ENCODE results near the gene MYO3B.

The MYO3B gene

DNA sequence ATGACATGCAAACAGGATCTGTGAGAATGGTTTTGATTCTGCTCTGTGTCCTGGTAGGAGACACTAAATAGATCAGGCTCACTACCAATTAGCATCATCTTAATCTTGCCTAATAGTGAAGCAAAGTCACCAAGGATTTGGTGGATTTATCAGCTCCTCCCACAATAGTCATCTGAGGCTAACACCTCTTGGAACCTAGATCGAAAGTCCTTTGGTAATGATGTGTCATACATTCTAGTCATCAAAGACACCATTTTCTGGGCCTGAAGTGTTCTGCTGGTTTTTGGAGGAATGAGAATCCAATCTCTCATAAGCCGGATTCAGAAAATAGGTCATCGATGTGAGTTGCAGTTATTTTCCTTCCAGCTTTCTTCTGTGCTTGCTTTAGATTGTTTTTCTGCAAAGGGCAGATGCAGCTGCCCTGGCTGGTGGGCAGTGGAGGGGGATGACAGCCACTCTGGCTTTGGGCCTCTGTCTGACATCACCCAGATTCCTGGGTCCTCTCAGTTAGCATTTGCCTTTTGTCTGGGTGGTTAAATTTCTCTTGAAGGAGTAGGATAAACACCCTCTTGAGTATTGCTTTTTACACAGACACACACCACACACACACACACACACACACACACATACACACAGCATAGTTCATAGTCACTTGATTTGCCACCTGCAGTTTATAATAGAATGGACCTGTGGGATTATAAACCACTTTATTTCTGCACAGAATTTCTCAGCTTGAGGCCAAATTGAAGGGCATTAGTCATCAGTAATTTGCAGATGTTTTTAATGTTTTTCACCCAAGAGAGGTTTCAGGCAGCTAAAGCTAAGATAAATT is at the start of gene MYO3B:
MYO3B (plus strand) TSS at position 198 of the 832 bp plus-strand sequence; CDS start at position 339, 141 bp downstream.
- DNase-seq, result peak in 20 of 56 donors; percentile 3 to 44 (median 13)

- no peak for DNase-seq
These were observed 38.5 kb upstream of the MYO3B start for GRCh38 chr2:170139276-170139967.

GRCh38 chr2:170140561-170140960 is 37.4 kb upstream of the MYO3B start:
- no peak for DNase-seq

DNA sequence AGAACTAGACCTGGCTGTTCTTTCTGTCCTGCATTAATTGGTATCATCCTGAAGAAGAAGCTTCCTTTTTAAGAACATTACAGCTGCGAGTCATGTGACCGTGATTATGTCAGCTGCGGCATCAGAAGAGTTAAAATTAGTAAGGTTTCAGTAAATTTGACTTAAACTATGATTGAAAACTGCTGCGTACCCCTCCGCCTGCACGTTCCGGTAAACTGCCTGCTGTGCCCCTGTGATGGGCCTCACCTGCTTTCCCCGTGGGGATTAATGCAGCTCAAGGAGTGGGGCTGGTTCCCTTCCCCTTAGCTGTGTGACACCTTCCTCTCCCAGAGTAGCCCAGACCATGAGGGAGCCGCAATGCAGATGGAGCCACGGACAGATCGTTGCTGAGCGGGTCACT is 36.1 kb upstream of the MYO3B start:
- no peak for DNase-seq

GRCh38 chr2:170142502-170142901 is 35.4 kb upstream of the MYO3B start:
- no peak for DNase-seq

GRCh38 chr2:170143045-170143717 is 34.8 kb upstream of the MYO3B start:
- DNase-seq, result no peak

DNA sequence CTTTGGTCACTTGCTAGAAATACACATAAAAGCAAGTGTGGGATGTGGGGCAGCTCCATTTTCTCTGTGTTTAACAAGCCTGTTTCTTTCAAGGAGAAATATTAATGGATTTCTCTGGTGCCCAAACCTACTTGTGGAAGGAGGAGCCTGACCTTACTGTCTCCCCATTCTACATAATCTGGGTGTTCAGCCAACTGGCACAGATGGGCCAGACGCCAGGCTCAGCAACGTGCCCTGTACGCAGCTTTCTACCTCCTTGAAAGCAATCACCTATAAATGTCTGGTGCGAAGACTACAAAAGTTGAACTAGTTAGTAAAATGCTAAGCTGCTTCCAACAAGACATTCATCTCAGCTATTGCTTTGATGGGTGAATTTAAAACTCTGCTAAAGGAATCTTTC is 33.2 kb upstream of the MYO3B start:
- no peak for DNase-seq

DNA sequence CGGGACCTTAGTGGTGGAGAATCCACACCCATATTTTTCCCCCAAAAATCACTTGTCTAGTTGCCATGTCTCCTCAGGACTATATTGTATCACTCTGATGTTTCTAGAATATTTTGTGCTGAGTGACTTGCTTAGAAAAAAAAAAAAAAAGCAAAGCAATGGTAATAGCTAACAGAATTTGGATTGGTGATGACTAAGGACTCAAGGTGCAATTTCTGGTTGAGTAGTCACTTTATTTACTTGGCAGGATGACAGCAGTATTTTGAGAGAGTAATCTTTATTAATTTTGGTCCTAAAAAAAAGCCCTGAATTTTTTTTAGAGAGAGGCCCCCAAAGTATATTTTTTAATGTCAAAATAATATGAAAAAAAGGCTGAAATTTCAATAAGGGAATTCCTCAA is 32.8 kb upstream of the MYO3B start:
- no peak for DNase-seq

- peak in 1 of 56 donors; percentile 11 for DNase-seq
These were observed 32.1 kb upstream of the MYO3B start for GRCh38 chr2:170145675-170146432.

GRCh38 chr2:170146784-170147183 is 31.2 kb upstream of the MYO3B start:
- DNase-seq, result no peak

DNA sequence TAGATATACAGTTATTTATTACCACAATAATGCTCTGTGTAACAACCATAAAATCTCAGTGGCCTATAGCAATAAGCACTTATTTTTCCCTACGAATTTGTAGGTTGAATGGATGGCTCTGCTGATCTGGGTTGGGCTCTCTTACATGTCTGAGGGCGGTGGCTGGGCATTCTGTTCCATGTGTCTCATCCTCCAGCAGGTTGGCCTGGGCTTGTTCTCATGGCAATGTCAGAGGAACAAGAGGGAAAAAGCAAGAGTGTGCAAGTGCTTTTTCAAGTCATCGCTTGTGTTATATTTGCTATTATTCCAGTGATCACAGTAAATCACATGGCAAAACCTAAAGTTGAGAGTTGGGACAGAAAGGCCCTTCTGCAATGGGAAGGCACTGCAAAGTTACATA is 30.4 kb upstream of the MYO3B start:
- no peak for DNase-seq

- no peak for DNase-seq
These were observed 29.8 kb upstream of the MYO3B start for GRCh38 chr2:170148161-170148560.

- DNase-seq, result no peak
These were observed 25.5 kb upstream of the MYO3B start for GRCh38 chr2:170152421-170152820.

DNA sequence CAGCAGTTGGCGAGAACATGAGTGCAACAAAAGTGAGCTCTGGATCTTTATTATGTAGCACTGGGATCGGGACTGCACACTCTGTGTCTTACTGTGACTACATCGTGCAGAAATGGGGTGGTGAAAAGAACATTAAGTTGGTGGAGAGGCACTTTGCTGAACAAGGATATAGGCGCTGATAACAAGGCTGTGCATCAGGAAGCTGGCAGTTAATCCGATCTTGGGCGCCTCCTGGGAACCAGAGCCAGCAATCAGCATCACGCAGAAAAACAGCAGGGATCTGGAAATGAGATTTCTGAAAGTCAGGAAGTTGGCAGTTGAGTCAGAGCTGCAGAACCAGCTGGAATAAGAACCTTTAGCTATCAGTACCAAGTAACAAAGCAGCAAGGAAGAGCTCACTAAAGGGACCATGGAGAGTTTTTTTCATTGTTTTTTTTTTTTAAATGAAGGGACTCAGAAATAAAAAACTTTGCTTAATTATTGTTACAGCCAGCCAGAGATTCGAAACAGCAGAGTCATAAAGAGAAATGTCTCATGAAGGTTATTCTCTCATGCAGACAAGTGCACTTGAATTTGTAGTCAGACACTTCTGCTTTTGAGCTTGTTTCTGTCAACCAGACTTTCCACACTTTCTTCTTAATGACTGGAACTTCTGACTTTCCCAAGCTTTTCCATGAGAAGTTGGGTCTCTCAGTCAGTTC is 22.8 kb upstream of the MYO3B start:
- peak in 2 of 56 donors; percentile 13 to 18 for DNase-seq

GRCh38 chr2:170155723-170156253 is 22.2 kb upstream of the MYO3B start:
- no peak for DNase-seq

DNA sequence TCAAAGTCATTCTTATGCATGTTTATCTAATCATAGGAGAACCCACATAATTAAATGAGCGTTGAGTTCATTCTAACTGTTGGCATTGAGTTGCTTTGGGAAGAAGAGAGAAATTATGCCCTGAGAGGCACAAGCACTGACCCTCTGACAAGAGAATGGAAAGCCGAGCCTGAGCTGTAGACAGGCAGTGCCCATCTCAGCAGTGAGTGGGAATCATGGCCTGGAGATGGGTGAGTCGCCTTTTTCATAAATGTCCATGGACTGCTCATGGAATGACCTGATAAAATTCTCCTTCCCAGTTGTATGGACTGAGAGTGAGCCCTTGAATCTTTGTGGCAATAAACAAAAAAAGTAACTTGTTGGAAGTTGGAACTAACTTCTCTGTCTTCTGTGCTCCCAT is 21.4 kb upstream of the MYO3B start:
- DNase-seq, result no peak

- no peak for DNase-seq
These were observed 20.8 kb upstream of the MYO3B start for GRCh38 chr2:170157025-170157684.

DNA sequence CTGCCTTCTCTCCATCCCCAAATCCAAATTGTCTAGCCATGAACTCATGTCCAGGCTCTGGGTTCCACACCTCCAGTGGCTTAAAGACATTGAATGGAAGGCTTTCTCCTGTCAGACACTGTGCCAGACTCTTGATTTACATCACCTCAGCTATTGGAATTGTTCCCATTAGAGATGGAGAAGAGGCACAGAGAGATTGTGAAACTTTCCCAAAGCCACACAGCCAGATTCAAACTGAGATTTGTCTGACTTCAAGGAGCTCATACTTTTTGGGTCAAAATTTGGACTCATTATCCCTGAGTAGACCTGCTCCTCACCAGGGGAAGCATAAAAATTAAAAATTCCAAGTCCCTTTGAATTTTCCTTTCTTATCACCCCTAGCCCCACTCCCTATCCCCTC is 18.9 kb upstream of the MYO3B start:
- no peak for DNase-seq

- DNase-seq, result no peak
These were observed 16.3 kb upstream of the MYO3B start for GRCh38 chr2:170161516-170162270.
